KMS-11 (cell line): ENCODE data around the gene PLVAP.

Experiments used
- H2AFZ ChIP-seq: fragments of 200-600 bp; sonication (generic); 2 replicates; pipeline ENCODE4 v1.6.1; 2016; ENCODE audit warnings: antibody characterized with exemption, mixed run types, low read depth
- H3K27ac ChIP-seq: fragments of 200-600 bp; sonication (generic); 2 replicates; pipeline ENCODE4 v1.6.1; 2016; ENCODE audit warnings: mild to moderate bottlenecking, mixed run types
- H3K27me3 ChIP-seq: fragments of 200-600 bp; sonication (generic); 2 replicates; pipeline ENCODE4 v1.6.1; 2017; ENCODE audit warnings: mild to moderate bottlenecking, low read depth, mixed run types, moderate library complexity; ENCODE audit not compliant: insufficient read depth
- H3K36me3 ChIP-seq: fragments of 200-600 bp; sonication (generic); 2 replicates; pipeline ENCODE4 v1.6.1; 2017; ENCODE audit warnings: mild to moderate bottlenecking, mixed run types; ENCODE audit not compliant: insufficient read depth
- H3K4me1 ChIP-seq: fragments of 200-600 bp; sonication (generic); 2 replicates; pipeline ENCODE4 v1.6.1; 2016; ENCODE audit warnings: mild to moderate bottlenecking, low read depth, mixed run types; ENCODE audit not compliant: poor library complexity, severe bottlenecking
- H3K4me2 ChIP-seq: fragments of 200-600 bp; sonication (generic); 2 replicates; pipeline ENCODE4 v1.7.0; 2016; ENCODE audit warnings: mild to moderate bottlenecking, mixed run types
- H3K4me3 ChIP-seq: fragments of 200-600 bp; sonication (generic); IDR thresholded peaks from 2 replicates; pipeline ENCODE4 v1.6.1; 2017; ENCODE audit warnings: low read depth, low read length, mixed read lengths; ENCODE audit not compliant: insufficient read depth
- H3K79me2 ChIP-seq: fragments of 200-600 bp; sonication (generic); 2 replicates; pipeline ENCODE4 v1.6.1; 2016; ENCODE audit warnings: low read depth, mixed run types; ENCODE audit not compliant: insufficient read depth
- H3K9ac ChIP-seq: fragments of 200-600 bp; sonication (generic); 2 replicates; pipeline ENCODE4 v1.6.1; 2016; ENCODE audit warnings: mild to moderate bottlenecking, mixed run types
- H4K20me1 ChIP-seq: fragments of 200-600 bp; sonication (generic); 2 replicates; pipeline ENCODE4 v1.6.1; 2016; ENCODE audit warnings: mild to moderate bottlenecking, mixed run types; ENCODE audit not compliant: insufficient read depth
- CTCF ChIP-seq: fragments of 200-600 bp; sonication (generic); conservative IDR thresholded peaks from 2 replicates; pipeline ENCODE4 v1.6.1; 2017; ENCODE audit warnings: low read depth, mild to moderate bottlenecking, antibody characterized with exemption, low read length, moderate library complexity, mixed read lengths

PLVAP gene

GRCh38 chr19:17335575-17335974 is 41.6 kb downstream of the PLVAP start:
- TF ChIP-seq CTCF, result no peak
- Histone ChIP-seq H3K79me2 (no peaks in the 10 kb centered on the region), H2AFZ (peak overlapping the region; percentile 88; the same call in 1 of the 2 replicates), H3K27me3 (no peaks in the 10 kb centered on the region), H4K20me1 (no peaks in the 10 kb centered on the region), H3K36me3 (no peaks in the 10 kb centered on the region), H3K9ac (no peak overlapping the region), H3K27ac (no peak overlapping the region), H3K4me1 (peaks cover 19% of the 10 kb centered on the region), H3K4me3 (no peak overlapping the region), H3K4me2 (peak overlapping the region; percentile 83)

- no peaks in the 10 kb centered on the region for H4K20me1 ChIP-seq
- H3K4me1 ChIP-seq, result peaks cover 19% of the 10 kb centered on the region
- peak within 1 kb of the TSS; percentile 88 for H2AFZ ChIP-seq
- no peaks in the 10 kb centered on the region for H3K36me3 ChIP-seq
- H3K79me2 ChIP-seq, result no peaks in the 10 kb centered on the region
- TF ChIP-seq CTCF, result no peak
- peak within 1 kb of the TSS; percentile 83 for H3K4me2 ChIP-seq
- H3K4me3 ChIP-seq, result no peak within 1 kb of the TSS
- no peaks in the 10 kb centered on the region for H3K27me3 ChIP-seq
- H3K9ac ChIP-seq, result peak within 1 kb of the TSS; percentile 66
- peak within 1 kb of the TSS; percentile 60 for H3K27ac ChIP-seq
Observed at GRCh38 chr19:17334414-17335409, 42.4 kb downstream of the PLVAP start, which contains the start of gene ANO8. ANO8 (minus strand) TSS chr19:17334855; CDS start chr19:17334670, 185 bp downstream.

GRCh38 chr19:17333611-17334413 is 43.3 kb downstream of the PLVAP start:
- peaks cover 19% of the 10 kb centered on the region for H3K4me1 ChIP-seq
- H3K36me3 ChIP-seq, result no peaks in the 10 kb centered on the region
- H3K27ac ChIP-seq, result peak overlapping the region; percentile 60
- H3K27me3 ChIP-seq, result no peaks in the 10 kb centered on the region
- peak overlapping the region; percentile 66 for H3K9ac ChIP-seq
- no peak overlapping the region for H3K4me3 ChIP-seq
- no peak for TF ChIP-seq CTCF
- H3K4me2 ChIP-seq, result peak overlapping the region; percentile 78
- H4K20me1 ChIP-seq, result no peaks in the 10 kb centered on the region
- H2AFZ ChIP-seq, result peak overlapping the region; percentile 88
- H3K79me2 ChIP-seq, result no peaks in the 10 kb centered on the region

- Histone ChIP-seq H4K20me1 (no peaks in the 10 kb centered on the region), H2AFZ (no peak overlapping the region), H3K27me3 (no peaks in the 10 kb centered on the region), H3K4me3 (no peak overlapping the region), H3K4me1 (peaks cover 19% of the 10 kb centered on the region), H3K27ac (no peak overlapping the region), H3K79me2 (no peaks in the 10 kb centered on the region), H3K9ac (no peak overlapping the region), H3K4me2 (no peak overlapping the region), H3K36me3 (no peaks in the 10 kb centered on the region)
- no peak for TF ChIP-seq CTCF
Observed at GRCh38 chr19:17332677-17333581, 44.2 kb downstream of the PLVAP start.
